Measurements from ENCODE around the gene TALDO1. TPM values are rescaled to one million over a fixed set of nuclear protein-coding genes. Genes with fewer than 3 reads are reported as not detected.

TALDO1 gene
- total RNA-seq, 1 experiment from 2014 or later: 314 TPM

DNA sequence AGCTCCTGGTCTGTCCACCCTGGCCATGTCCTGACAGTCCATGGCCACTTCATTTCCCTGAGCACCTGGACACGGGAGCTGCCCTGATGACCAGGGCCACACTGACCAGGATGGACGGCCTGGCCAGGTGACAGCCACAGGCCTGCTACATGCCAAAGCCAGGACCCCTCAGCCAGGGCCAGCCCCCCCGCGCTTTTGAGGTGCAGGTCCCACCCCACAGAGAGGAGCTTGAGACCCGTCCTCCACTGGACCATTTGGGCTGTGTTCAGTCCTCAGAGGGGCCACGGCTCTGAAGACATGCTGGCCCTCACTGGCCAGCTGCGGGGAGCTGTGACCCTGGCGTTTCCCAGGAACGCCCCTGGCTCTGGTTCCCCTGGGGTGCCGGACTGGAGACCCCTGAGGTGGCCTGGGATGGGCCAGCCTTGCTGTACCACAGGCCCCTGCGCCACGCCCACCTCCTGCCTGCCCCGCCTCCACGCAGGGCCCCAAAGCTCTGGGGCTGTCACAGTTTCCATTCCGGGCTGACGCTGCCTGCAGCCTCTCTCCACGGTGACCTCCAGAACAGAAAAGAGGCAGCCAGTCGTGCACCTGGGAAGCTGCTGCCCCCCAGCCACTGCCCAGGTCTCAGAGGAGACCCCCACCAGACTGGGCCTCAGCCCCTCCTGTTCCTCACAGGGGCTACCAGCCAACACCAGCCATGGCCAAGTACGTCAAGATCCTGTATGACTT lies 23.1 kb upstream of the TALDO1 start:
- peak overlapping the region; percentile 36; the same call in 1 of the 2 replicates for H3K4me3 Mint-ChIP-seq

GRCh38 chr11:724778-725386 lies 22.4 kb upstream of the TALDO1 start:
- no peak for ATAC-seq
- POLR2A ChIA-PET: interaction anchor here (0.7 to 1.2 kb wide), 3 partner anchors 22 to 40 kb away, joined by 3 read pairs; partner anchors contain the start of gene TALDO1

More for the DNA sequence above, 23.1 kb upstream of the TALDO1 start:
- DNase-seq (ENCODE audit: low spot score) (peak; percentile 62), ATAC-seq (no peak)
- Mint-ChIP-seq H3K4me1 (peaks cover 15% of the 10 kb centered on the region), H3K9me3 (no peaks in the 10 kb centered on the region), H3K27me3 (ENCODE audit: low read depth) (peaks cover 16% of the 10 kb centered on the region), H3K36me3 (no peaks in the 10 kb centered on the region), H3K27ac (no peak overlapping the region)
- ChIA-PET CTCF (interaction anchor here (0.8 to 6.6 kb wide), 11 partner anchors 19 to 169 kb away, joined by 3 to 94 read pairs (median 8); partner anchors contain the start of genes EPS8L2 and TMEM80), POLR2A (interaction anchor here (0.7 to 1.2 kb wide), 3 partner anchors 23 to 40 kb away, joined by 3 read pairs; partner anchors contain the start of gene TALDO1)
- TF ChIP-seq TEAD4 (CRISPR knock-in tag; IDR thresholded peaks at IDR 0.05): no peak
- TF ChIP-seq ZNF416 (CRISPR knock-in tag; IDR thresholded peaks at IDR 0.05): no peak
- TF ChIP-seq NFYB (CRISPR knock-in tag; conservative IDR thresholded peaks at IDR 0.05; ENCODE audit: low read depth): no peak
- 0 out of 2 replicates have a peak, but pooled peaks have one; percentile 4 for TF ChIP-seq NR2C2 (CRISPR knock-in tag; IDR thresholded peaks at IDR 0.05)
- no peak for TF ChIP-seq FOXP4 (CRISPR knock-in tag; IDR thresholded peaks at IDR 0.05)
- TF ChIP-seq, protein P1, sequence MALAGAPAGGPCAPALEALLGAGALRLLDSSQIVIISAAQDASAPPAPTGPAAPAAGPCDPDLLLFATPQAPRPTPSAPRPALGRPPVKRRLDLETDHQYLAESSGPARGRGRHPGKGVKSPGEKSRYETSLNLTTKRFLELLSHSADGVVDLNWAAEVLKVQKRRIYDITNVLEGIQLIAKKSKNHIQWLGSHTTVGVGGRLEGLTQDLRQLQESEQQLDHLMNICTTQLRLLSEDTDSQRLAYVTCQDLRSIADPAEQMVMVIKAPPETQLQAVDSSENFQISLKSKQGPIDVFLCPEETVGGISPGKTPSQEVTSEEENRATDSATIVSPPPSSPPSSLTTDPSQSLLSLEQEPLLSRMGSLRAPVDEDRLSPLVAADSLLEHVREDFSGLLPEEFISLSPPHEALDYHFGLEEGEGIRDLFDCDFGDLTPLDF (CRISPR knock-in tag; IDR thresholded peaks at IDR 0.05): no peak

More at GRCh38 chr11:724778-725386, 22.4 kb upstream of the TALDO1 start:
- Mint-ChIP-seq H3K4me1 (peaks cover 14% of the 10 kb centered on the region), H3K9me3 (no peaks in the 10 kb centered on the region), H3K36me3 (no peaks in the 10 kb centered on the region), H3K27ac (no peak overlapping the region), H3K4me3 (peak overlapping the region; percentile 69), H3K27me3 (ENCODE audit: low read depth) (peaks cover 10% of the 10 kb centered on the region)
- DNase-seq (ENCODE audit: low spot score): no peak
- CTCF ChIA-PET: interaction anchor here (0.8 to 6.6 kb wide), 15 partner anchors 12 to 170 kb away, joined by 3 to 94 read pairs (median 8); partner anchors contain the start of genes EPS8L2 and TMEM80
- TF ChIP-seq SP1 (CRISPR knock-in tag; conservative IDR thresholded peaks at IDR 0.05) (no peak), PRDM15 (CRISPR knock-in tag; IDR thresholded peaks at IDR 0.05) (no peak), ZNF219 (CRISPR knock-in tag; IDR thresholded peaks at IDR 0.05; ENCODE audit: borderline replicate concordance) (no peak), MXD4 (CRISPR knock-in tag; IDR thresholded peaks at IDR 0.05; ENCODE audit: borderline replicate concordance) (no peak), E2F4 (CRISPR knock-in tag; IDR thresholded peaks at IDR 0.05; ENCODE audit: borderline replicate concordance, low read depth) (no peak), ZNF416 (CRISPR knock-in tag; IDR thresholded peaks at IDR 0.05) (no peak), NFYB (CRISPR knock-in tag; conservative IDR thresholded peaks at IDR 0.05; ENCODE audit: low read depth) (no peak), TEAD1 (CRISPR knock-in tag; IDR thresholded peaks at IDR 0.05) (no peak), ZNF423 (CRISPR knock-in tag; IDR thresholded peaks at IDR 0.05) (no peak), SMAD3 (CRISPR knock-in tag; IDR thresholded peaks at IDR 0.05; ENCODE audit: borderline replicate concordance) (no peak), ATF3 (CRISPR knock-in tag; conservative IDR thresholded peaks at IDR 0.05) (no peak), CBFB (CRISPR knock-in tag; IDR thresholded peaks at IDR 0.05; ENCODE audit: low read depth) (no peak)
- TF ChIP-seq, protein P2, sequence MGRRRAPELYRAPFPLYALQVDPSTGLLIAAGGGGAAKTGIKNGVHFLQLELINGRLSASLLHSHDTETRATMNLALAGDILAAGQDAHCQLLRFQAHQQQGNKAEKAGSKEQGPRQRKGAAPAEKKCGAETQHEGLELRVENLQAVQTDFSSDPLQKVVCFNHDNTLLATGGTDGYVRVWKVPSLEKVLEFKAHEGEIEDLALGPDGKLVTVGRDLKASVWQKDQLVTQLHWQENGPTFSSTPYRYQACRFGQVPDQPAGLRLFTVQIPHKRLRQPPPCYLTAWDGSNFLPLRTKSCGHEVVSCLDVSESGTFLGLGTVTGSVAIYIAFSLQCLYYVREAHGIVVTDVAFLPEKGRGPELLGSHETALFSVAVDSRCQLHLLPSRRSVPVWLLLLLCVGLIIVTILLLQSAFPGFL (CRISPR knock-in tag; IDR thresholded peaks at IDR 0.05; ENCODE audit: borderline replicate concordance): no peak

All from WTC11 (cell line).